ENCODE measurements around the gene LINGO3.

Gene LINGO3

GRCh38 chr19:2269244-2270156 lies 38.5 kb downstream of the LINGO3 start:
- in situ Hi-C loops (cut with HindIII; ENCODE audit: low sequenced_read_pairs) = no loop called here

GRCh38 chr19:2268861-2269243 lies 39.1 kb downstream of the LINGO3 start:
- in situ Hi-C loops (cut with HindIII; ENCODE audit: low sequenced_read_pairs) = no loop called here

DNA sequence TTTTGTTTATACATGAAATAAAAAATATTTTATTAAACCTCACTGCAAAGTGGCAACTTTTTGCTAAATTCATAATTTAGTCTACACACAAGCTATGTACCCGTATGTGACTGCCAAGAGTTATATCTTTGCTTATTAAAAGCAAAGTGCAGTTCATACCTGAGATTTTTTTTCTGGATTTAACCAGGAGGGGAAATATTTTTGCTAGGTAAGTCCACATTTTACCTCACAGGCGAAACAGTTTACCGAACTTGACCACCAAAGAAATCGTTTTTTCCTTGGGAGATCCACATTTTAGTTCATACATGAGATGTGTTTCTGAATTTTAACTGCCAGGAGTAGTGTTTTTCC lies 39.5 kb downstream of the LINGO3 start:
- in situ Hi-C loops (cut with HindIII; ENCODE audit: low sequenced_read_pairs) = no loop called here

GRCh38 chr19:2266183-2266993 lies 41.6 kb downstream of the LINGO3 start:
- in situ Hi-C loops (cut with HindIII; ENCODE audit: low sequenced_read_pairs) = no loop called here

DNA sequence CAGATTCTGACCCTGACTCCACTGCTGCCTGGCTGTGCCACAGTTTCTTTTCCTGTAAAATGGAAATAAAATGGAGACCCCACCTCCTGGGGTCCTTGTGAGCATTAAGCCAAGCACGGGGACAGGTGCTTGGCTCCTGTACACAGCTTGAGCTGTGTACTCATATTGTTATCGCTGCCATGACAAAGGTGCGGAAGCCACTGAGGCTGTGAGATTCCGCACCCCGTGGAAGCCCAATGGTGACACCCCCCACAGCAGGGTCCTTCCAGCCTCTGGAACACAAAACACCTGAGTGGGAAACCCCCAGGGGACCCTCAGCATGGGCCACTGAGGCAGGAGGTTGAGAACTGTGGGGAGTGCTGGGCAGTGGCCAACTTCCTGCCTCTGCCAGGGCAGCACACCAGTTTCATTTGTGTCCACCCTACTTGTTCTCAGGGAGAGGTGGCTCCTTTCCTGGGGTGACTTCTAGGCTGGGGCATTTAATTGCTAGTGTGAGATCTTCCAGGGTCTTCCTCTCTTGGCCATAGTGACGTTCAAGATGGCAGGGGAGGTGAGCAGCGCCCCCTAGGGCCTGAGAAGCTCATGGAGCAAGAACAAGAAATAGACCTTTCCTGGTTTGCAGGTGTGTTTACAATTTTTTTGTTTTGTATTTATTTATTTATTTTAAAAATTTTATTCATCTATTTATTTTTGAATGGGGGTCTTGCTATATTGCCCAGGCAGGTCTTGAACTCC lies 46.3 kb downstream of the LINGO3 start:
- in situ Hi-C loops (cut with HindIII; ENCODE audit: low sequenced_read_pairs) = no loop called here

DNA sequence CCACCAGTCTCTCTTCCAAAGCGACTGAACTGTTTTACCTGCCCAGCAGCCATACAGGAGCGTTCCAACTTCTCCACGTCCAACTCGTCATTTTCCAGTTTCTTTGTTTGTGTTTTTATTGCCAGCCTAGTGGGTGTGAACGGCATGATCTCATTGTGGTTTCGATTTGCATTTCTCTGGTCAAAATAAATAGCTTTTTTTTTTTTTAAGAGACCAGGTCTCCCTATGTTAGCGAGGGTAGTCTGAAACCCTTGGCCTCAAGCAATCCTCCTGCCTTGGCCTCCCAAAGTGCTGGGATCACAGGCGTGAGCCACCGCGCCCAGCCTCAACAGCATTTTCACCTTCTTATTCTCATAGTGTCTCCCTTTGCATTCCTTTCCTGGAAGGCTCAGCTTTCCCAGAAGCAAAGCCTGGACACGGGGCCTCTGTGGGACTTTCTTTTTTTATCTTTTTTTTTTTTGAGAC lies 47.6 kb downstream of the LINGO3 start:
- in situ Hi-C loops (cut with HindIII; ENCODE audit: low sequenced_read_pairs) = no loop called here

GRCh38 chr19:2259336-2259735 lies 48.6 kb downstream of the LINGO3 start:
- in situ Hi-C loops (cut with HindIII; ENCODE audit: low sequenced_read_pairs) = no loop called here

Measured in DLD1 (cell line).